ENCODE results near the gene LUC7L3. TPM values are rescaled to one million over a fixed set of nuclear protein-coding genes. Genes with fewer than 3 reads are reported as not detected.
A peak's percentile ranks its signal among the peaks of the same experiment; 100 is the strongest.

LUC7L3 gene
- total RNA-seq, 1 donor from 2014 or later = 62.4 TPM

GRCh38 chr17:50685691-50686493 lies 33.5 kb upstream of the LUC7L3 start:
- no peak for DNase-seq (ENCODE audit: low spot score)

- peak; percentile 40 for DNase-seq (ENCODE audit: low spot score)
Measured at GRCh38 chr17:50686494-50687199, 32.8 kb upstream of the LUC7L3 start.

GRCh38 chr17:50687200-50688066 lies 32.0 kb upstream of the LUC7L3 start:
- DNase-seq (ENCODE audit: low spot score) = no peak

GRCh38 chr17:50688245-50688644 lies 31.2 kb upstream of the LUC7L3 start:
- DNase-seq (ENCODE audit: low spot score) = no peak

GRCh38 chr17:50689251-50689650 lies 30.2 kb upstream of the LUC7L3 start:
- no peak for DNase-seq (ENCODE audit: low spot score)

- peak; percentile 29 for DNase-seq (ENCODE audit: low spot score)
Measured at GRCh38 chr17:50689956-50690886, 29.2 kb upstream of the LUC7L3 start.

- no peak for DNase-seq (ENCODE audit: low spot score)
Measured at GRCh38 chr17:50690887-50691549, 28.4 kb upstream of the LUC7L3 start.

- no peak for DNase-seq (ENCODE audit: low spot score)
Measured at GRCh38 chr17:50691550-50692447, 27.6 kb upstream of the LUC7L3 start.

- DNase-seq (ENCODE audit: low spot score) = no peak
Measured at GRCh38 chr17:50692448-50693035, 26.9 kb upstream of the LUC7L3 start.

- DNase-seq (ENCODE audit: low spot score) = no peak
Measured at GRCh38 chr17:50693036-50693682, 26.2 kb upstream of the LUC7L3 start.

GRCh38 chr17:50696365-50696879 lies 23.0 kb upstream of the LUC7L3 start:
- DNase-seq (ENCODE audit: low spot score) = no peak

- DNase-seq (ENCODE audit: low spot score) = no peak
Measured at GRCh38 chr17:50697062-50697461, 22.3 kb upstream of the LUC7L3 start.

GRCh38 chr17:50697663-50698272 lies 21.6 kb upstream of the LUC7L3 start:
- DNase-seq (ENCODE audit: low spot score) = no peak

- DNase-seq (ENCODE audit: low spot score) = no peak
Measured at GRCh38 chr17:50699410-50699809, 20.0 kb upstream of the LUC7L3 start.

GRCh38 chr17:50703162-50703561 lies 16.2 kb upstream of the LUC7L3 start:
- DNase-seq (ENCODE audit: low spot score) = no peak

- DNase-seq (ENCODE audit: low spot score) = peak; percentile 97
Measured at GRCh38 chr17:50707289-50708049, 11.9 kb upstream of the LUC7L3 start, which contains the start of gene ANKRD40. Gene ANKRD40 (minus strand): TSS chr17:50707914. CDS start chr17:50707654, 260 bp downstream.
